Pancreas (tissue), 10 donors: ENCODE data around the gene SLC22A4. TPM values are rescaled to one million over a fixed set of nuclear protein-coding genes. Genes with fewer than 3 reads are reported as not detected.
A peak's percentile ranks its signal among the peaks of the same experiment; 100 is the strongest.

Experiments used
- ATAC-seq, 4 donors: fragments of 200-7000 bp; cut with Tn5 transposase; one replicate each; pipeline versions ENCODE4 v1.8.0 to v1.9.1; 2020; ENCODE audit warnings: mild to moderate bottlenecking in 4 of 4, moderate library complexity in 4 of 4
- DNase-seq, 6 donors: peaks; one replicate each; pipeline ENCODE4 v3.0.0-alpha.2; 2020
- FAIRE-seq: peaks from 2 replicates; lab custom pipeline; 2012; peaks lifted over from hg19 to GRCh38; lab: Jason Lieb, UNC
- H3K27ac ChIP-seq, 4 donors: fragments of 200-600 bp; sonication (generic); 1 replicate in 3 of 4; 2 replicates in 1 of 4; pipeline versions ENCODE4 v1.5.0 to v1.8.0; 2020
- H3K27me3 ChIP-seq, 4 donors: fragments of 200-600 bp; one replicate each; pipeline ENCODE4 v1.8.0; 2021
- H3K36me3 ChIP-seq, 3 donors: fragments of 200-600 bp; sonication (generic) in 1 of 3; one replicate each; pipeline versions ENCODE4 v1.5.0 to v1.8.0; 2020 to 2021
- H3K4me1 ChIP-seq, 3 donors: fragments of 200-600 bp; one replicate each; pipeline ENCODE4 v1.8.0; 2021
- H3K4me3 ChIP-seq, 4 donors: fragments of 200-600 bp; sonication (generic) in 2 of 4; one replicate each; pipeline versions ENCODE4 v1.5.0 to v1.8.0; 2020 to 2021
- H3K9me3 ChIP-seq, 4 donors: fragments of 200-600 bp; one replicate each; pipeline ENCODE4 v1.8.0; 2021
- WGBS, 2 donors: extraction: QIAGEN DNeasy Blood & Tissue Kit; methylation state at CpG; one replicate each; pipeline ENCODE4 v1.1.7; 2013; 5-methylcytosine and 5-hydroxymethylcytosine counted together
- intact Hi-C, 3 donors: fragments of 100-400 bp; cut with DNase I; formaldehyde crosslinking; loops; one replicate each; pipeline versions ENCODE4 v1.11.1 to v1.14.2; 2022
- polyA plus RNA-seq, 2 donors: library from polyadenylated mRNA; stranded (reverse); fragments of 200-250 nt; gene quantifications; one replicate each; pipeline ENCODE4 v1.2.3, GENCODE V29; 2013
- total RNA-seq, 6 donors: library from RNA; stranded (reverse); fragmentation: NEBNext Ultra II Directional in 4 of 6; extraction: Animal tissue kit (Norgen Biotek cat#: 25700) in 4 of 6; gene quantifications; one replicate each; pipeline versions ENCODE4 v1.2.1 to v1.2.4, GENCODE V29; 2021 to 2023
- TF ChIP-seq, protein P1 (sequence below), 4 donors: fragments of 200-600 bp; sonication (generic) in 3 of 4; IDR thresholded peaks; one replicate each; pipeline versions ENCODE4 v1.5.0 to v1.8.0; 2021; ENCODE audit warnings: antibody characterized with exemption in 4 of 4
- donor health status: healthy with polysubstance abuse.
- donor health status: DM: no; HTN: no; CAD: no; lungs with moderate emphysema.
- donor health status: DM: no; HTN: no; CAD: no.
- donor health status: control.
- donor health status: control.
- donor health status: Bipolar disorder and iron deficiency.
- donor health status: DM: yes; HTN: yes; CAD: no.
- donor health status: DM: no; HTN: no; CAD: no.
- donor health status: DM: no; HTN: no; CAD: no.
- donor health status: DM: yes; HTN: yes; CAD: no.

The SLC22A4 gene
- total and polyA plus RNA-seq, 8 donors, result 0.08 to 0.92 (median 0.33) TPM

- WGBS, 2 donors, result 96 to 100% methylated on average over 1 of the region's 1 CpG
- H3K27ac ChIP-seq, result peak overlapping the region in 2 of 4 donors; percentile 52 to 70
- H3K4me1 ChIP-seq, result peaks cover 0 to 2% (median 0%) of the 10 kb centered on the region in 3 donors
- no peak for ATAC-seq
- H3K27me3 ChIP-seq, result no peaks in the 10 kb centered on the region
- intact Hi-C loops, result no loop called here
- FAIRE-seq, result no peak
- H3K4me3 ChIP-seq, result no peak overlapping the region
- no peak for DNase-seq
- no peaks in the 10 kb centered on the region for H3K9me3 ChIP-seq
- TF ChIP-seq, protein P1, sequence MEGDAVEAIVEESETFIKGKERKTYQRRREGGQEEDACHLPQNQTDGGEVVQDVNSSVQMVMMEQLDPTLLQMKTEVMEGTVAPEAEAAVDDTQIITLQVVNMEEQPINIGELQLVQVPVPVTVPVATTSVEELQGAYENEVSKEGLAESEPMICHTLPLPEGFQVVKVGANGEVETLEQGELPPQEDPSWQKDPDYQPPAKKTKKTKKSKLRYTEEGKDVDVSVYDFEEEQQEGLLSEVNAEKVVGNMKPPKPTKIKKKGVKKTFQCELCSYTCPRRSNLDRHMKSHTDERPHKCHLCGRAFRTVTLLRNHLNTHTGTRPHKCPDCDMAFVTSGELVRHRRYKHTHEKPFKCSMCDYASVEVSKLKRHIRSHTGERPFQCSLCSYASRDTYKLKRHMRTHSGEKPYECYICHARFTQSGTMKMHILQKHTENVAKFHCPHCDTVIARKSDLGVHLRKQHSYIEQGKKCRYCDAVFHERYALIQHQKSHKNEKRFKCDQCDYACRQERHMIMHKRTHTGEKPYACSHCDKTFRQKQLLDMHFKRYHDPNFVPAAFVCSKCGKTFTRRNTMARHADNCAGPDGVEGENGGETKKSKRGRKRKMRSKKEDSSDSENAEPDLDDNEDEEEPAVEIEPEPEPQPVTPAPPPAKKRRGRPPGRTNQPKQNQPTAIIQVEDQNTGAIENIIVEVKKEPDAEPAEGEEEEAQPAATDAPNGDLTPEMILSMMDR (IDR thresholded peaks at IDR 0.05), result no peak
- H3K36me3 ChIP-seq, result no peaks in the 10 kb centered on the region
These were observed 27.4 kb upstream of the SLC22A4 start for GRCh38 chr5:132266836-132267160.

- TF ChIP-seq, protein P1 (IDR thresholded peaks at IDR 0.05), result no peak
- DNase-seq (no peak), FAIRE-seq (no peak), ATAC-seq (no peak)
- no peaks in the 10 kb centered on the region for H3K27me3 ChIP-seq
- H3K4me1 ChIP-seq, result peaks cover 0 to 2% (median 0%) of the 10 kb centered on the region in 3 donors
- no peak overlapping the region for H3K4me3 ChIP-seq
- intact Hi-C loops, result no loop called here
- no peaks in the 10 kb centered on the region for H3K9me3 ChIP-seq
- no peaks in the 10 kb centered on the region for H3K36me3 ChIP-seq
- peak overlapping the region in 1 of 4 donors; percentile 5 for H3K27ac ChIP-seq
These were observed 26.9 kb upstream of the SLC22A4 start for GRCh38 chr5:132267166-132267739.

GRCh38 chr5:132267931-132268768 lies 26.0 kb upstream of the SLC22A4 start:
- Histone ChIP-seq H3K4me3 (no peak overlapping the region), H3K4me1 (peaks cover 0 to 2% (median under 1%) of the 10 kb centered on the region in 3 donors), H3K27ac (peak overlapping the region in 1 of 4 donors; percentile 5), H3K27me3 (no peaks in the 10 kb centered on the region), H3K36me3 (no peaks in the 10 kb centered on the region), H3K9me3 (no peaks in the 10 kb centered on the region)
- intact Hi-C loops, result no loop called here
- ATAC-seq, result no peak
- no peak for DNase-seq
- 57 to 65% methylated on average over 6 of the region's 6 CpGs for WGBS, 2 donors
- no peak for FAIRE-seq
- TF ChIP-seq, protein P1 (IDR thresholded peaks at IDR 0.05), result no peak

DNA sequence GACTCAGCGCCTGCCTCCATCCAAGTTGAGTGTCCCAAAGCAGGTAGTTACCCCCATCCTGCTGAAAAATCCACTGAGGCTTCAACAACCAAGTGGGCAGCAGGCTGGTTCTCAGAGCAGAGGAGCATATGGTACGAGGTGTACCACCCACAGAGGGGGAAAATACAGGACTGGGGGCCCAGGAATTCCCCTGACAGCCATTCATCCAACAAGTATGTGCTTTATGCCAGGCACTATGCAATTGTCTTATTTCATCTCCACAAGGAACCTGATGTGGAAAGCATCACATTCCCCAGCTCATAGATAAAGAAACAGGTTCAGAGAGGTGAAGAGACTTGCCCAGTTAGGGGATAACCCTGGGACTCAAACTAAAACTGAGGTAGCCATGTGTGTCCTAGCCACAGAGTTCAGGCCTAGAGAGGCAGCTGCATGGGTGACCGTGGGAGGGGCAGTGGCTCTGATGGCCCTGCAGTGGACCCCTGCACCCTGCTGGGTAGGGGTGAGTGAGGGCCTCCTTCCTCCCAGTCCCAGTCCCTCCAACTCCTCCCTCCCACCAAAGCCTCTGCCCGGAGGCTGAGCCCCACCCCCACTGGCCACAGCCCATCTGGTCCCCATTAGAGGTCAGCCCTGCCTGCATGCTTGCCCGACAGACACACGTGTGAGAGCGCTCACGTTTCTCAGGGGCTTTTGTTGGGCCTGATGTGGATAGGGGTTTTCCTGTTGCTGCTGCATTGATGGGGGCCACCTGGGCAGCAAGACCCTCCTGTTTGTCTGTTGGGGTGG lies 25.2 kb upstream of the SLC22A4 start:
- ATAC-seq (no peak), FAIRE-seq (no peak), DNase-seq (peak in 1 of 6 donors; percentile 14)
- H3K4me3 ChIP-seq, result no peak overlapping the region
- H3K27me3 ChIP-seq, result no peaks in the 10 kb centered on the region
- intact Hi-C loops, result no loop called here
- H3K9me3 ChIP-seq, result no peaks in the 10 kb centered on the region
- H3K36me3 ChIP-seq, result no peaks in the 10 kb centered on the region
- H3K4me1 ChIP-seq, result peaks cover 0 to 3% (median 2%) of the 10 kb centered on the region in 3 donors
- WGBS, 2 donors, result 77 to 80% methylated on average over 8 of the region's 8 CpGs
- no peak overlapping the region for H3K27ac ChIP-seq
- TF ChIP-seq, protein P1 (IDR thresholded peaks at IDR 0.05), result no peak
